ENCODE measurements around the gene ERGIC3.
A peak's percentile ranks its signal among the peaks of the same experiment; 100 is the strongest.

ERGIC3 gene

GRCh38 chr20:35568645-35569044 is 26.8 kb downstream of the ERGIC3 start:
- DNase-seq (ENCODE audit: low read depth in 2 of 2): no peak
- TF ChIP-seq CTCF (IDR thresholded peaks at IDR 0.05; ENCODE audit: low read depth, low read length): peak; percentile 25
- no peak overlapping the region for H3K4me3 ChIP-seq (replicated peaks in 1 of 2; ENCODE audit: low read depth in 2 of 2, low read length in 2 of 2)

- no peak for TF ChIP-seq CTCF (IDR thresholded peaks at IDR 0.05; ENCODE audit: low read depth, low read length)
Measured at GRCh38 chr20:35571555-35571954, 29.7 kb downstream of the ERGIC3 start.

GRCh38 chr20:35572838-35573237 is 31.0 kb downstream of the ERGIC3 start:
- no peak for TF ChIP-seq CTCF (IDR thresholded peaks at IDR 0.05; ENCODE audit: low read depth, low read length)
- H3K4me3 ChIP-seq (replicated peaks in 1 of 2; ENCODE audit: low read depth in 2 of 2, low read length in 2 of 2): no peak overlapping the region
- no peak for DNase-seq (ENCODE audit: low read depth in 2 of 2)

More at GRCh38 chr20:35571555-35571954, 29.7 kb downstream of the ERGIC3 start:
- no peak overlapping the region for H3K4me3 ChIP-seq (replicated peaks in 1 of 2; ENCODE audit: low read depth in 2 of 2, low read length in 2 of 2)
- DNase-seq (ENCODE audit: low read depth in 2 of 2): no peak

GRCh38 chr20:35575958-35576357 is 34.1 kb downstream of the ERGIC3 start:
- DNase-seq (ENCODE audit: low read depth in 2 of 2): no peak
- no peak for TF ChIP-seq CTCF (IDR thresholded peaks at IDR 0.05; ENCODE audit: low read depth, low read length)
- no peak overlapping the region for H3K4me3 ChIP-seq (replicated peaks in 1 of 2; ENCODE audit: low read depth in 2 of 2, low read length in 2 of 2)

GRCh38 chr20:35576816-35577215 is 34.9 kb downstream of the ERGIC3 start:
- no peak overlapping the region for H3K4me3 ChIP-seq (replicated peaks in 1 of 2; ENCODE audit: low read depth in 2 of 2, low read length in 2 of 2)
- TF ChIP-seq CTCF (IDR thresholded peaks at IDR 0.05; ENCODE audit: low read depth, low read length): no peak
- DNase-seq (ENCODE audit: low read depth in 2 of 2): no peak

GRCh38 chr20:35578469-35578868 is 36.6 kb downstream of the ERGIC3 start:
- no peak for TF ChIP-seq CTCF (IDR thresholded peaks at IDR 0.05; ENCODE audit: low read depth, low read length)
- DNase-seq (ENCODE audit: low read depth in 2 of 2): peak in 1 of 2 donors; percentile 32
- no peak overlapping the region for H3K4me3 ChIP-seq (replicated peaks in 1 of 2; ENCODE audit: low read depth in 2 of 2, low read length in 2 of 2)

GRCh38 chr20:35579196-35579595 is 37.3 kb downstream of the ERGIC3 start:
- no peak for TF ChIP-seq CTCF (IDR thresholded peaks at IDR 0.05; ENCODE audit: low read depth, low read length)
- no peak overlapping the region for H3K4me3 ChIP-seq (replicated peaks in 1 of 2; ENCODE audit: low read depth in 2 of 2, low read length in 2 of 2)
- DNase-seq (ENCODE audit: low read depth in 2 of 2): no peak
